ENCODE measurements around the gene NDUFB7.

The NDUFB7 gene

DNA sequence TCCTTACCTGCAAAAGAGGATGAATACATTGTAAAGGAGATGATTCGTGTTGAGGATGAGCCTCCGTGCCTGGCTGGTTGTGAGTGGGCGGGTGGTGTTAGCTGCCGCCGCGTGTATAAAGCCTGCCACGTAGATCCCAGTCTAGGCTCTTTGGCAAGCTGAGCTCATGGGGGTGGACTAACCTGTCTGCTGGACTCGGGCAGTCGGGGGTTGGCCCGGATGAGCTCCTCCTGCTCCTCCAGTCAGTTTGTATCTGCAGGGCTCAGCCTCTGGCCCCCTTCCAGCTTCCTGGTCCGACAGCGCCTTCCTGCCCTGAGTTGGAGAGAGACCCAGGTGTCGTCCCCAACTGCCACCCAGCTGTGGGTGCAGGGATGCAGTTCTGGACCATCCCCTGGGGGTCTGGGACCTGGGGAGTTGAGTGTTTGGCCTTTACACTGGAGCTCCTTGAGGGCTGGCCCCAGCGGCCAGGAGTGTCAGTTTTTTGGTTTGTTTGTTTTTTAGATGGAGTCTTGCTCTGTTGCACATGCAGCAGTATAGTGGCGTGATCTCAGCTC is 21.6 kb downstream of the NDUFB7 start:
- Histone ChIP-seq H3K4me3 (ENCODE audit: low read depth, low read length) (no peak overlapping the region), H3K27ac (ENCODE audit: extremely low read depth, low read depth, low read length) (0 out of 2 replicates have a peak overlapping the region, but pooled peaks have one; percentile 17), H3K36me3 (ENCODE audit: control insufficient read depth in 2 of 2, insufficient read depth in 1 of 2, low read length in 2 of 2) (peaks cover 0 to 12% of the 10 kb centered on the region in 2 experiments; a peak in 2 of 3 replicates), H3K4me1 (ENCODE audit: control insufficient read depth, insufficient read depth, low read length) (peaks cover 8% of the 10 kb centered on the region; the same call in 1 of the 2 replicates), H3K9me3 (ENCODE audit: control insufficient read depth, insufficient read depth, low read depth, low read length) (no peaks in the 10 kb centered on the region)
- CTCF ChIA-PET = interaction anchor here (0.6 to 1.8 kb wide), 6 partner anchors 21 to 123 kb away, joined by 3 to 7 read pairs (median 4); partner anchors contain the start of gene NDUFB7
- POLR2A ChIA-PET = interaction anchor here (1.2 to 2.8 kb wide), 2 partner anchors 21 to 32 kb away, joined by 4 to 14 read pairs; partner anchors contain the start of genes DNAJB1 and NDUFB7
- no peak for TF ChIP-seq MZF1 (tag by site-specific recombination; IDR thresholded peaks at IDR 0.05; ENCODE audit: borderline replicate concordance)
- 0 out of 2 replicates have a peak, but pooled peaks have one; percentile 12 for TF ChIP-seq EGR2 (tag by site-specific recombination; IDR thresholded peaks at IDR 0.05; ENCODE audit: low read depth)
- peak; percentile 78 for TF ChIP-seq GLIS1 (tag by site-specific recombination; IDR thresholded peaks at IDR 0.05)
- peak; percentile 52; the same call in 1 of the 2 replicates for TF ChIP-seq ZFHX2 (tag by site-specific recombination; conservative IDR thresholded peaks at IDR 0.05)
- no peak for TF ChIP-seq ZNF155 (tag by site-specific recombination; IDR thresholded peaks at IDR 0.05)
- no peak for TF ChIP-seq BCL11B (tag by site-specific recombination; IDR thresholded peaks at IDR 0.05; ENCODE audit: low read depth)
- TF ChIP-seq, protein P1, sequence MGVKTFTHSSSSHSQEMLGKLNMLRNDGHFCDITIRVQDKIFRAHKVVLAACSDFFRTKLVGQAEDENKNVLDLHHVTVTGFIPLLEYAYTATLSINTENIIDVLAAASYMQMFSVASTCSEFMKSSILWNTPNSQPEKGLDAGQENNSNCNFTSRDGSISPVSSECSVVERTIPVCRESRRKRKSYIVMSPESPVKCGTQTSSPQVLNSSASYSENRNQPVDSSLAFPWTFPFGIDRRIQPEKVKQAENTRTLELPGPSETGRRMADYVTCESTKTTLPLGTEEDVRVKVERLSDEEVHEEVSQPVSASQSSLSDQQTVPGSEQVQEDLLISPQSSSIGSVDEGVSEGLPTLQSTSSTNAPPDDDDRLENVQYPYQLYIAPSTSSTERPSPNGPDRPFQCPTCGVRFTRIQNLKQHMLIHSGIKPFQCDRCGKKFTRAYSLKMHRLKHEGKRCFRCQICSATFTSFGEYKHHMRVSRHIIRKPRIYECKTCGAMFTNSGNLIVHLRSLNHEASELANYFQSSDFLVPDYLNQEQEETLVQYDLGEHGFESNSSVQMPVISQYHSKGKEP (tag by site-specific recombination; IDR thresholded peaks at IDR 0.05) = 0 out of 2 replicates have a peak, but pooled peaks have one; percentile 23
- no peak for TF ChIP-seq ZNF266 (tag by site-specific recombination; IDR thresholded peaks at IDR 0.05; ENCODE audit: low read depth)
- no peak for TF ChIP-seq ZNF707 (tag by site-specific recombination; IDR thresholded peaks at IDR 0.05)
- TF ChIP-seq ZBTB11 (tag by site-specific recombination; conservative IDR thresholded peaks at IDR 0.05; ENCODE audit: low read depth) = no peak
- peak; percentile 80 for TF ChIP-seq ZIC2 (tag by site-specific recombination; IDR thresholded peaks at IDR 0.05)
- TF ChIP-seq ZSCAN23 (tag by site-specific recombination; IDR thresholded peaks at IDR 0.05) = no peak
- TF ChIP-seq, protein P2, sequence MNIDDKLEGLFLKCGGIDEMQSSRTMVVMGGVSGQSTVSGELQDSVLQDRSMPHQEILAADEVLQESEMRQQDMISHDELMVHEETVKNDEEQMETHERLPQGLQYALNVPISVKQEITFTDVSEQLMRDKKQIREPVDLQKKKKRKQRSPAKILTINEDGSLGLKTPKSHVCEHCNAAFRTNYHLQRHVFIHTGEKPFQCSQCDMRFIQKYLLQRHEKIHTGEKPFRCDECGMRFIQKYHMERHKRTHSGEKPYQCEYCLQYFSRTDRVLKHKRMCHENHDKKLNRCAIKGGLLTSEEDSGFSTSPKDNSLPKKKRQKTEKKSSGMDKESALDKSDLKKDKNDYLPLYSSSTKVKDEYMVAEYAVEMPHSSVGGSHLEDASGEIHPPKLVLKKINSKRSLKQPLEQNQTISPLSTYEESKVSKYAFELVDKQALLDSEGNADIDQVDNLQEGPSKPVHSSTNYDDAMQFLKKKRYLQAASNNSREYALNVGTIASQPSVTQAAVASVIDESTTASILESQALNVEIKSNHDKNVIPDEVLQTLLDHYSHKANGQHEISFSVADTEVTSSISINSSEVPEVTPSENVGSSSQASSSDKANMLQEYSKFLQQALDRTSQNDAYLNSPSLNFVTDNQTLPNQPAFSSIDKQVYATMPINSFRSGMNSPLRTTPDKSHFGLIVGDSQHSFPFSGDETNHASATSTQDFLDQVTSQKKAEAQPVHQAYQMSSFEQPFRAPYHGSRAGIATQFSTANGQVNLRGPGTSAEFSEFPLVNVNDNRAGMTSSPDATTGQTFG (tag by site-specific recombination; IDR thresholded peaks at IDR 0.05; ENCODE audit: borderline replicate concordance) = no peak
- no peak for TF ChIP-seq ZNF335 (tag by site-specific recombination; conservative IDR thresholded peaks at IDR 0.05)
- no peak for TF ChIP-seq ZNF777 (tag by site-specific recombination; IDR thresholded peaks at IDR 0.05; ENCODE audit: borderline replicate concordance)

DNA sequence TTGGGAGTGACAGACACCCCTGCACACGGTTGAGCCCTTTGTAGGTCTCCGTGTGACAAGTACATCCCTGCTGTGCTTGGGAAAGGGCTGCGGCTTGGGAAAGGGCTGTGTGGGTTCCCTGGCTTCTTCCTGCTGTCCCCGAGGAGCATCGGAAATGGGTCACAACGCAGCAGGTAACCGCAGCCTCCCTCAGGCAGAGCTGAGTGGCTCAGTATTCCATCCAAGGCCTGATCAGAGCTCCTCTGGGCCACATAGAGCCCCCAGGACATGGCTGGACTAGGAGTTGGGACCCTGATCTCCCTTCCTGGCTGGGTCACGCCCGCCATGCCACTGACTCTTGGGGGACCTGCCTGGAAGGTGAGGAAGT is 26.2 kb downstream of the NDUFB7 start:
- Histone ChIP-seq H3K4me1 (ENCODE audit: control insufficient read depth, insufficient read depth, low read length) (peaks cover 8% of the 10 kb centered on the region; the same call in 1 of the 2 replicates), H3K9me3 (ENCODE audit: control insufficient read depth, insufficient read depth, low read depth, low read length) (no peaks in the 10 kb centered on the region), H3K36me3 (ENCODE audit: control insufficient read depth in 2 of 2, insufficient read depth in 1 of 2, low read length in 2 of 2) (peaks cover 0 to 7% of the 10 kb centered on the region in 2 experiments; a peak in 2 of 3 replicates), H3K27ac (ENCODE audit: extremely low read depth, low read depth, low read length) (no peak overlapping the region), H3K4me3 (ENCODE audit: low read depth, low read length) (no peak overlapping the region)
- ChIA-PET CTCF (interaction anchor here (0.6 to 0.8 kb wide), 3 partner anchors 11 to 52 kb away, joined by 3 to 8 read pairs (median 4); no protein-coding TSS in a partner anchor), POLR2A (interaction anchor here (0.5 to 0.7 kb wide), 2 partner anchors 9 to 27 kb away, joined by 5 to 6 read pairs; no protein-coding TSS in a partner anchor)
- no peak for TF ChIP-seq ZNF112 (tag by site-specific recombination; IDR thresholded peaks at IDR 0.05)
- no peak for TF ChIP-seq ZNF501 (tag by site-specific recombination; IDR thresholded peaks at IDR 0.05)
- no peak for TF ChIP-seq ZNF16 (tag by site-specific recombination; IDR thresholded peaks at IDR 0.05; ENCODE audit: low read depth)
- TF ChIP-seq KLF1 (tag by site-specific recombination; IDR thresholded peaks at IDR 0.05) = no peak
- no peak for TF ChIP-seq ZNF600 (tag by site-specific recombination; IDR thresholded peaks at IDR 0.05)
- no peak for TF ChIP-seq ZSCAN5A (tag by site-specific recombination; IDR thresholded peaks at IDR 0.05)
- TF ChIP-seq ZBTB1 (tag by site-specific recombination; IDR thresholded peaks at IDR 0.05) = no peak
- TF ChIP-seq, protein P3, sequence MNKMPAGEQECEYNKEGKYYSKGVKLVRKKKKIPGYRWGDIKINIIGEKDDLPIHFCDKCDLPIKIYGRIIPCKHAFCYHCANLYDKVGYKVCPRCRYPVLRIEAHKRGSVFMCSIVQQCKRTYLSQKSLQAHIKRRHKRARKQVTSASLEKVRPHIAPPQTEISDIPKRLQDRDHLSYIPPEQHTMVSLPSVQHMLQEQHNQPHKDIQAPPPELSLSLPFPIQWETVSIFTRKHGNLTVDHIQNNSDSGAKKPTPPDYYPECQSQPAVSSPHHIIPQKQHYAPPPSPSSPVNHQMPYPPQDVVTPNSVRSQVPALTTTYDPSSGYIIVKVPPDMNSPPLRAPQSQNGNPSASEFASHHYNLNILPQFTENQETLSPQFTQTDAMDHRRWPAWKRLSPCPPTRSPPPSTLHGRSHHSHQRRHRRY (tag by site-specific recombination; IDR thresholded peaks at IDR 0.05) = no peak
- TF ChIP-seq ZNF394 (tag by site-specific recombination; IDR thresholded peaks at IDR 0.05; ENCODE audit: borderline replicate concordance) = no peak
- TF ChIP-seq ZNF266 (tag by site-specific recombination; IDR thresholded peaks at IDR 0.05; ENCODE audit: low read depth) = no peak
- no peak for TF ChIP-seq OSR2 (tag by site-specific recombination; IDR thresholded peaks at IDR 0.05)

Measured in HEK293 (cell line).